Measurements from ENCODE around the gene SOCS1.
A peak's percentile ranks its signal among the peaks of the same experiment; 100 is the strongest.

Gene SOCS1

DNA sequence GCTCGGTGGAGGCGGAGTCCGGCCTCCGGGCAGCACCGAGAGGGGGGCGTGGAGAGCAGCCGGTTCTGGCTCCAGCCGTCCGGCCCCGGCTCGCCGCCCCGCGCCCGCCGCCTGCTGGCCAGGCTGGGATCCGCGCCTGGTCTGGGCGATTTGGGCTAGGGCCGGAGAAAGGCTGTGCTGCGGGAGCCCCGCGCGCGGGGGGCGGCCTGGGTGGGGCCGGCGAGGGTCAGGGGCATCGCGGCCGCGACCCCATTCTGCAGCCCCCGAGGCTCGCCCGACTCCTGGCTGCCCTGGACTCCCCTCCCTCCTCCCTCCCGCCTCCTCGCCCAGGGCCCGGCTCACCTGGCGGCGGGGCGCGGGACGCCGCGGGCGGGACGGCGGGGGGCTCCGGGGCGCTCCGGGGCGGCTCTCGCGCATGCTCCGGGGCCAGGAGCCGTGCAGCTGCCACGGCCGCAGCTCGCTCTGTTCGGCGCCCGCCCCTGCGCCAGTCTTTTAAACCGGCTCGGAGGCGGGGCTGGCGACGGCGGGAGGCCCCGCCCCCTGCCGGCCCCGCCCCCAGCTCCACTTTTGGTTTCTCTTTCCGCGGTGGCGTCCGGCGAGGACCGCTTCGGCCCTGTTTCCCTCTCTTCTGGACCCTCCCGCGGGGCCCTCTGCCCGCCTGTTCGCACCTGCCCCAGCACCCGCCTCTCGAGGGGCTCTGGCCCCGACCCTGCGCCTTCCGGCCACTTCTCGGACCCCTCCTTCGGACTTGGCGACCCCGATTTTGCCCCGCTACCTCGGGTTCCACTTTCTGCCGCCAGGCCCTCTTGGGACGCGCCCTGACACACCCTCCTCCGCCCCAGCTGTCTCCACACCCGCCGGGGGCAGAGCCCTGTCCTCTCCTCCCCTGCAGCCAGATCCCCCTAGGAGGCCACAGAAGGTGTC, at the start of gene SOCS1:
Gene SOCS1, minus strand, starts transcription at position 468 of the 924 bp plus-strand sequence. CDS start 726 bp downstream, outside the sequence.
- H3K36me3 ChIP-seq, result no peaks in the 10 kb centered on the region; the same call in 1 of the 2 replicates
- peak within 1 kb of the TSS; percentile 83 for H3K27ac ChIP-seq
- peak; percentile 82 for TF ChIP-seq CTCF (IDR thresholded peaks at IDR 0.05; ENCODE audit: low read depth, low read length)
- peak; percentile 85 for DNase-seq
- H3K27me3 ChIP-seq (ENCODE audit: insufficient read depth, low read depth, severe bottlenecking), result no peaks in the 10 kb centered on the region
- no peaks in the 10 kb centered on the region for H3K9me3 ChIP-seq (ENCODE audit: severe bottlenecking)
- H3K4me3 ChIP-seq (ENCODE audit: low read depth, low read length), result peak within 1 kb of the TSS; percentile 78

- Histone ChIP-seq H3K27me3 (ENCODE audit: insufficient read depth, low read depth, severe bottlenecking) (no peaks in the 10 kb centered on the region), H3K36me3 (no peaks in the 10 kb centered on the region), H3K4me3 (ENCODE audit: low read depth, low read length) (no peak overlapping the region), H3K9me3 (ENCODE audit: severe bottlenecking) (no peaks in the 10 kb centered on the region), H3K27ac (no peak overlapping the region)
- TF ChIP-seq CTCF (IDR thresholded peaks at IDR 0.05; ENCODE audit: low read depth, low read length), result no peak
- DNase-seq, result no peak
These were observed 47.6 kb upstream of the SOCS1 start for GRCh38 chr16:11303405-11304138.

GRCh38 chr16:11302977-11303376, 47.0 kb upstream of the SOCS1 start:
- Histone ChIP-seq H3K36me3 (no peaks in the 10 kb centered on the region), H3K4me3 (ENCODE audit: low read depth, low read length) (no peak overlapping the region), H3K9me3 (ENCODE audit: severe bottlenecking) (no peaks in the 10 kb centered on the region), H3K27me3 (ENCODE audit: insufficient read depth, low read depth, severe bottlenecking) (no peaks in the 10 kb centered on the region), H3K27ac (no peak overlapping the region)
- no peak for DNase-seq
- TF ChIP-seq CTCF (IDR thresholded peaks at IDR 0.05; ENCODE audit: low read depth, low read length), result no peak

DNA sequence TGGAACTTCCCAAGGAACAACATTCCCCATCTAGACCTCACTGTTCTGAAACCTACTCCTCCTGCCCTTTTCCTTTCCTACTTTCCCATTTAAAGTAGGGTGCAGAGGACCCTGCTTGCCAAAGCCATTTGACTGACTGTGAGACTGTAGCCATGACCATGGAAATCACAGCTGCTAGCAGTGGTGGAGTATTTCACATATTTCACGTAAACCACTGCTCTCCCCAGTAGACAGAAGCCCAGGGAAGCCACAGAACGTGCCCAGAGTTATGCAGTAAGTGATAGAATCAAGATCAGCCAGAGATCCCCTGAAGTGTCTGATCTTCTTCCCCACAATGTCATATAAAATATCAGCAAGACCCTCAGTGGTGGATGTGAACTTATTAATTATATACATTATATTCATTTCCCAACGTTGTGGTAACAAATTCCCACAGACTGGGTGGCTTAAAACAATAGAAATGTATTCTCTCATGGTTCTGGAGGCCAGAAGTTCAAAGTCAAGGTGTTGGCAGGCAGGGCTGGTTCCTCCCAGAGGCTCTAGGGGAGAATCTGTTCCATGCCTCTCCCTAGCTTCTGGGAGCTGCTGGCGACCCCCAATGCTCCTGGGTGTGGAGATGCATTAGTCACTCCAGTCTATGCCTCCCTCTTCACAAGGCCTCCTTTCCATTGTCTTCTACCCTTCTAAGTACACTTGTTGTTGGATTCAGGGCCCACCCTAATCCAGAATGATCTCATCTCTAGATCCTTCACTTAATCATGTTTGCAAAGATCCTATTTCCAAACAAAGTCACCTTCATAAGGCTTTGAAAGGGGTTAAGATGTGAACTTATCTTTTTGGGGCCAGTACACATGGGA, 45.9 kb upstream of the SOCS1 start:
- no peaks in the 10 kb centered on the region for H3K27me3 ChIP-seq (ENCODE audit: insufficient read depth, low read depth, severe bottlenecking)
- DNase-seq, result no peak
- no peak for TF ChIP-seq CTCF (IDR thresholded peaks at IDR 0.05; ENCODE audit: low read depth, low read length)
- H3K27ac ChIP-seq, result no peak overlapping the region
- no peaks in the 10 kb centered on the region for H3K36me3 ChIP-seq
- no peak overlapping the region for H3K4me3 ChIP-seq (ENCODE audit: low read depth, low read length)
- H3K9me3 ChIP-seq (ENCODE audit: severe bottlenecking), result no peaks in the 10 kb centered on the region

GRCh38 chr16:11300560-11300892, 44.5 kb upstream of the SOCS1 start:
- no peaks in the 10 kb centered on the region for H3K9me3 ChIP-seq (ENCODE audit: severe bottlenecking)
- DNase-seq, result no peak
- no peak for TF ChIP-seq CTCF (IDR thresholded peaks at IDR 0.05; ENCODE audit: low read depth, low read length)
- H3K4me3 ChIP-seq (ENCODE audit: low read depth, low read length), result no peak overlapping the region
- H3K36me3 ChIP-seq, result no peaks in the 10 kb centered on the region
- no peak overlapping the region for H3K27ac ChIP-seq
- H3K27me3 ChIP-seq (ENCODE audit: insufficient read depth, low read depth, severe bottlenecking), result no peaks in the 10 kb centered on the region
